ENCODE results near the gene NPIPB2.

Gene NPIPB2

GRCh38 chr16:11903906-11904305 lies 37.9 kb downstream of the NPIPB2 start:
- DNase-seq (ENCODE audit: low read depth in 2 of 2), result no peak

- DNase-seq (ENCODE audit: low read depth in 2 of 2), result no peak
Observed at GRCh38 chr16:11901091-11901490, 40.8 kb downstream of the NPIPB2 start.

DNA sequence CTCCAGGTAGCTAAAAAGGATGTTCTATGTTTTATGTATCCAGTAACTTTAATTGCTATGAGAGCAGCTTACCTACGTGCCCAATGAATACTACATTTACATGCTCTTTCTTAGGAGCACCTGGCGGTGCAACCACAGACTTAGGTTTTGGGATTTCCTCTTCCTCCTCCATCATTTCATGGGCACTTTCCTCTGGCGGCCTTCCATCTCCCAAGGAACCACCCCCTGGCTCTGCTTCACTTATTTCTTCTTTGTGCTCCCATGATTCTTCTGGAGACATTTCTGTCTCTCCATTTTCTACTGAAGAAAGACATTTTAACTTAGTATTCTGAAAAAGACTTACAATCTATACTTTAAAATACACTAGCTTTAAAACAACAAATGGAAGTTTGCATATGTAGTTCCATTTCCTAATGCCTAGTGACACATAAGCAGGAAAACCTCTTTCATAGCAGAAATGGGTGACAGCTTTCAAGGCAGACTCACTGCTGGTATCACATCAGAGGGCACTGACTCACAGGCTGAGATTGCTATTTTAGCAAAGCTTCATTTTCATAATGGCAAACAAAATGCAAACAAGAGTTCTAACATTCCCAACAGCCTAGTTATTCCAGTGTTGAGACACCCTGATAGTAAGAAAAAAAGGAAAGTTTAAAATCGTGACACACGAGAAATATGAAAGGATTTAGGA lies 45.2 kb downstream of the NPIPB2 start:
- DNase-seq (ENCODE audit: low read depth in 2 of 2), result no peak

GRCh38 chr16:11893571-11893970 lies 48.3 kb downstream of the NPIPB2 start:
- DNase-seq (ENCODE audit: low read depth in 2 of 2), result no peak

GRCh38 chr16:11892761-11893160 lies 49.1 kb downstream of the NPIPB2 start:
- no peak for DNase-seq (ENCODE audit: low read depth in 2 of 2)

- no peak for DNase-seq (ENCODE audit: low read depth in 2 of 2)
Observed at GRCh38 chr16:11890231-11890965, 51.4 kb downstream of the NPIPB2 start.

- DNase-seq (ENCODE audit: low read depth in 2 of 2), result no peak
Observed at GRCh38 chr16:11886881-11887280, 55.0 kb downstream of the NPIPB2 start.

GRCh38 chr16:11884035-11884434 lies 57.8 kb downstream of the NPIPB2 start:
- no peak for DNase-seq (ENCODE audit: low read depth in 2 of 2)

GRCh38 chr16:11880007-11880406 lies 61.8 kb downstream of the NPIPB2 start:
- no peak for DNase-seq (ENCODE audit: low read depth in 2 of 2)

DNA sequence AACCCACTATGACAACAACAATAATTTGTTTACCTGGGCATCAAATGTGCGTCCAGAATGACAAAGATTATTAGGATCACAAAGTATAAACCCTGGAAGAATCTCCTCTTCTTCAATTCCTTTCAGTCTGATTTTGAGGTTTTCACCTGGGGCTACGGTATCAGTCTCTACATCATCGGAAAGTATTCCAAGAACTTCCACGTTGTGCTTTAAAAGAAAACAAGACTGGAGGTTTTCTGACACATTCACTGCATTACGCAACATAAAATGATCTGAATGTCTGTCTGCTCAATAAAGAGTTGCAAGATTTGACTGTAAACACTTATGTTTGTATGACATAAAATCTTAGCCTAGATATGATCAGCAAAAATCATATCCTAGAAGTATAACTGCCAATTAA lies 64.5 kb downstream of the NPIPB2 start:
- no peak for DNase-seq (ENCODE audit: low read depth in 2 of 2)
